ENCODE data around the gene PVALEF. TPM values are rescaled to one million over a fixed set of nuclear protein-coding genes. Genes with fewer than 3 reads are reported as not detected.
"Not testable (repeated sequence)": the region's sequence is repeated elsewhere in the genome, so short reads cannot be mapped to it uniquely, and the experiment has no call there.

PVALEF gene
- total RNA-seq, 5 donors from 2014 or later (not counting 1 experiment from before 2014, with no cell fraction given): not detected

DNA sequence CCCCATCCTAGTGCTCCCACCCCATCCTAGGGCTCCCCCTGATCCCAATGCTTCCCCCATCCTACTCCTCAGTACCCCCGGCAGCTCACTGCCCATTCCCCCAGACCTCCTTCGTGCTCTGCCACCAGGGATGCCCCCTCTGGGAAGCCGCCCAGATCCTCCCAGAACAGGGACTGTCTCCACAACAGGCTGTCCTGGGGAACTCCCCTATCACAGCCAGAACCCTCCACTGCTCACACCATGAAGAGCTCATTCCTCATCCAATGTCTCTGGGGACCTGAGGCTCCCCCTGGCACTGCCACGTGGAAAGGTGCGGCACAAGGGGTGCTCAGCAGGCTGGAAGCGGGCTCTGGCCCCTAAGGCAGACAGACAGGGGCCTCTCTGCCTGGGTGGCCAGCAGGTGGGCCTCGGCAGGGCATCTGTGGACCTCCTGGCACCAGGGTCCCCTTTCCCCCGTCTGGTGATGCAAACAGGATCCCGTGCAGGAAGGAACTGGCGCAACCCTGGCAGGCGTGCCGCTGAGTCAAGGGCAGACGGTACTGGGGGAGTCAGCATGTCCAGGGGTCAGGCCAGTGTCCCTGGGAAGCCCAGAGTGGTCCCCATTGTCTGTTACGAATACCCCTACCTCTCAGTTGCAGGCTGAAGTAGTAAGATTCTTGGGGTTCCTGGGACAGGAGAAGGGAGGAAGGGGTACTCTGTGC lies 14.8 kb upstream of the PVALEF start:
- ChIA-PET CTCF (no interaction called here), POLR2A (no interaction called here)
- no peaks in the 10 kb centered on the region for H3K9me3 Mint-ChIP-seq
- H3K36me3 Mint-ChIP-seq: no peaks in the 10 kb centered on the region
- no peaks in the 10 kb centered on the region for H3K4me1 ChIP-seq (ENCODE audit: control insufficient read depth in 1 of 2, extremely low read depth in 1 of 2, insufficient read depth in 2 of 2, low read length in 2 of 2)
- H3K27ac Mint-ChIP-seq: no peak overlapping the region
- peak in 1 of 35 experiments; percentile 20 for DNase-seq
- H3K27me3 Mint-ChIP-seq: peaks cover 0 to 4% of the 10 kb centered on the region in 2 donors
- no peaks in the 10 kb centered on the region for H3K36me3 ChIP-seq (ENCODE audit: control insufficient read depth in 2 of 2, extremely low read depth in 1 of 2, insufficient read depth in 1 of 2, low read length in 1 of 2)
- 54% methylated on average over 8 of the region's 14 CpGs for WGBS (ENCODE audit: insufficient coverage)
- H3K27me3 ChIP-seq (replicated peaks in 1 of 2; ENCODE audit: control insufficient read depth in 2 of 2, extremely low read depth in 1 of 2, insufficient read depth in 2 of 2, low read length in 1 of 2): peaks cover 0 to 20% of the 10 kb centered on the region in 2 experiments
- no peak for ATAC-seq (replicated peaks in 1 of 4)
- H3K4me3 Mint-ChIP-seq: no peak overlapping the region
- H3K9me3 ChIP-seq: no peaks in the 10 kb centered on the region
- H3K4me1 Mint-ChIP-seq: peaks cover 0 to 8% (median 0%) of the 10 kb centered on the region in 3 donors
- H3K27ac ChIP-seq (ENCODE audit: low read length): no peak overlapping the region
- no peak overlapping the region for H3K4me3 ChIP-seq (ENCODE audit: control insufficient read depth in 1 of 2, extremely low read depth in 1 of 2, low read length in 1 of 2)

DNA sequence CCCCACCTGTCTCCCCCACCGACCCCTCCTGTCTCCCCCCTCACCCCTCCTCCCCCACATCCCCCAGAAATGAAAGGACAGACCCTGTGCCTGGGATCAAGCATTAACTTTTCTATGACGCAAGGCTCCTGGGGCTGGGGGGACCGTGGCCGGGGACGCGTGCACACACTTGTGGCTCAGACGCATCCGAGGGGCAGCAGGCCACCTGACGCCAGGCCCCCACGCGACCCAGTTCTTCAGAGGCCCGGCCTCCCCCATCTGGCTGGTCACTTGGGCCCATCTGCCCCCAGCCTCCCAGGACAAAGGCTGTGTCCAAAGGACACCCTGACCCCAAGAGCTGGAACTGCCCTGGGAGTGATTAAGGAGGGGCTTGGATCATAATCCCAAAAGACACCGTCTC lies 14.0 kb upstream of the PVALEF start:
- DNase-seq: no peak
- H3K4me3 Mint-ChIP-seq: no peak overlapping the region
- ATAC-seq (replicated peaks in 1 of 4): no peak
- H3K27ac Mint-ChIP-seq: no peak overlapping the region
- WGBS (ENCODE audit: insufficient coverage): 91% methylated on average over 10 of the region's 13 CpGs
- peaks cover 0 to 4% of the 10 kb centered on the region in 2 donors for H3K27me3 Mint-ChIP-seq
- Histone ChIP-seq H3K36me3 (ENCODE audit: control insufficient read depth in 2 of 2, extremely low read depth in 1 of 2, insufficient read depth in 1 of 2, low read length in 1 of 2) (no peaks in the 10 kb centered on the region), H3K27ac (ENCODE audit: low read length) (no peak overlapping the region), H3K27me3 (replicated peaks in 1 of 2; ENCODE audit: control insufficient read depth in 2 of 2, extremely low read depth in 1 of 2, insufficient read depth in 2 of 2, low read length in 1 of 2) (peaks cover 0 to 20% of the 10 kb centered on the region in 2 experiments), H3K4me1 (ENCODE audit: control insufficient read depth in 1 of 2, extremely low read depth in 1 of 2, insufficient read depth in 2 of 2, low read length in 2 of 2) (no peaks in the 10 kb centered on the region), H3K4me3 (ENCODE audit: control insufficient read depth in 1 of 2, extremely low read depth in 1 of 2, low read length in 1 of 2) (no peak overlapping the region), H3K9me3 (no peaks in the 10 kb centered on the region)
- no peaks in the 10 kb centered on the region for H3K36me3 Mint-ChIP-seq
- no peaks in the 10 kb centered on the region for H3K9me3 Mint-ChIP-seq
- peaks cover 0 to 8% (median 0%) of the 10 kb centered on the region in 3 donors for H3K4me1 Mint-ChIP-seq
- ChIA-PET CTCF (no interaction called here), POLR2A (no interaction called here)

DNA sequence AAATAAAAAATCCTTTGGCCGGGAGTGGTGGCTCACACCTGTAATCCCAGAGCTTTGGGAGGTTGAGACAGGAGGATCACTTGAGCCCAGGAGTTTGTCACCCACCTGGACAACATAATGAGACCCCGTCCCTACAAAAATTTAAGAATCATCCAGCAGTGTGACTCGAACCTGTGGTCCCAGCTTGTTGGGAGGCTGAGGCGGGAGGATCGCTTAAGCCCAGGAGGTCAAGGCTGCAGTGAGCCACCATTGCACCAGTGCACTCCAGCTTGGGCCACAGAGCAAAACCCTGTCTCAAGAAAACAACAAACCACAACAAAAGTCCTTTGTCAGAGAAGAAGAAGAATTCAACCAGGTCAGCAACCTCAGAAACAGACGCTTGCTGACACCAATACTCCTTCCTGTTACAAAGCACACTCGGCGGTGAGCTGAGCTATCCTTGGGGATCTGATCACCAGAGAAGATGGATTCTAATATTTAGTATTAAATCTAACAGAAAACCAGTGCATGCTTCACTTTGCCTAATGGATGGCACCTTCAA lies 12.9 kb upstream of the PVALEF start:
- H3K27ac ChIP-seq (ENCODE audit: low read length): no peak overlapping the region
- no peaks in the 10 kb centered on the region for H3K4me1 ChIP-seq (ENCODE audit: control insufficient read depth in 1 of 2, extremely low read depth in 1 of 2, insufficient read depth in 2 of 2, low read length in 2 of 2)
- DNase-seq (no peak), ATAC-seq (replicated peaks in 1 of 4) (no peak)
- peaks cover 0 to 21% of the 10 kb centered on the region in 2 experiments for H3K27me3 ChIP-seq (replicated peaks in 1 of 2; ENCODE audit: control insufficient read depth in 2 of 2, extremely low read depth in 1 of 2, insufficient read depth in 2 of 2, low read length in 1 of 2)
- Mint-ChIP-seq H3K36me3 (no peaks in the 10 kb centered on the region), H3K4me3 (no peak overlapping the region), H3K27ac (no peak overlapping the region), H3K27me3 (peaks cover 0 to 4% of the 10 kb centered on the region in 2 donors), H3K4me1 (peaks cover 0 to 8% (median 0%) of the 10 kb centered on the region in 3 donors), H3K9me3 (no peaks in the 10 kb centered on the region)
- no peaks in the 10 kb centered on the region for H3K36me3 ChIP-seq (ENCODE audit: control insufficient read depth in 2 of 2, extremely low read depth in 1 of 2, insufficient read depth in 1 of 2, low read length in 1 of 2)
- ChIA-PET POLR2A (no interaction called here), CTCF (no interaction called here)
- WGBS (ENCODE audit: insufficient coverage): no CpG with 5 or more reads among the region's 8 CpGs
- H3K9me3 ChIP-seq: no peaks in the 10 kb centered on the region
- H3K4me3 ChIP-seq (ENCODE audit: control insufficient read depth in 1 of 2, extremely low read depth in 1 of 2, low read length in 1 of 2): no peak overlapping the region

DNA sequence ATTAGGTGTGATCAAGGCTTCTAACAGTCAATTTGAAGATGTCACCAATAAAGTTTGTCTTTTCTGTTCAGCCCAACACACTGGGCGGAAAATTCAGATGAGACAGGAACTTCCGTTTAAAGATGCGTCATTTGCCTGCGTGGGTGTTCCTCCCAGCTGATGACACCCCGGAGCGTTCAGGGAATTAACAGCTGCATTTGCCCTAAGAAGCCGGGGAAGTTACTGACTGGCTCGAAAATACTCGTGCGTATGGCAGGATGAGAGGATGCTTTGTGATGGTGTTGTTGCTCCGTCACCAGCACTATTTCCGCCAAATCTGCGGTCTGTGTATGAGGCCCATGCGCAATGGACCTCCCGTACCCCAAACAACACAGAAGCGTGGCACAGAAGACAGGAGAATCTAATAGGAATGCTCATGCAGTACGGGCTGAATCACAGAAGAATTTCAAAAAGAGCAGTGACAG lies 11.9 kb upstream of the PVALEF start:
- H3K4me3 Mint-ChIP-seq: no peak overlapping the region
- no peaks in the 10 kb centered on the region for H3K36me3 Mint-ChIP-seq
- Histone ChIP-seq H3K9me3 (no peaks in the 10 kb centered on the region), H3K27ac (ENCODE audit: low read length) (peak overlapping the region; percentile 12), H3K36me3 (ENCODE audit: control insufficient read depth in 2 of 2, extremely low read depth in 1 of 2, insufficient read depth in 1 of 2, low read length in 1 of 2) (no peaks in the 10 kb centered on the region), H3K4me1 (ENCODE audit: control insufficient read depth in 1 of 2, extremely low read depth in 1 of 2, insufficient read depth in 2 of 2, low read length in 2 of 2) (no peaks in the 10 kb centered on the region), H3K27me3 (replicated peaks in 1 of 2; ENCODE audit: control insufficient read depth in 2 of 2, extremely low read depth in 1 of 2, insufficient read depth in 2 of 2, low read length in 1 of 2) (peaks cover 0 to 27% of the 10 kb centered on the region in 2 experiments), H3K4me3 (ENCODE audit: control insufficient read depth in 1 of 2, extremely low read depth in 1 of 2, low read length in 1 of 2) (no peak overlapping the region)
- H3K9me3 Mint-ChIP-seq: no peaks in the 10 kb centered on the region
- DNase-seq (peak in 2 of 35 experiments; percentile 4 to 32), ATAC-seq (replicated peaks in 1 of 4) (peak in 1 of 4 experiments; percentile 23)
- peaks cover 0 to 4% of the 10 kb centered on the region in 2 donors for H3K27me3 Mint-ChIP-seq
- ChIA-PET CTCF (no interaction called here), POLR2A (no interaction called here)
- peak overlapping the region in 1 of 2 donors; percentile 73 for H3K27ac Mint-ChIP-seq
- WGBS (ENCODE audit: insufficient coverage): 71% methylated on average over 7 of the region's 17 CpGs
- peaks cover 0 to 8% (median 0%) of the 10 kb centered on the region in 3 donors for H3K4me1 Mint-ChIP-seq

DNA sequence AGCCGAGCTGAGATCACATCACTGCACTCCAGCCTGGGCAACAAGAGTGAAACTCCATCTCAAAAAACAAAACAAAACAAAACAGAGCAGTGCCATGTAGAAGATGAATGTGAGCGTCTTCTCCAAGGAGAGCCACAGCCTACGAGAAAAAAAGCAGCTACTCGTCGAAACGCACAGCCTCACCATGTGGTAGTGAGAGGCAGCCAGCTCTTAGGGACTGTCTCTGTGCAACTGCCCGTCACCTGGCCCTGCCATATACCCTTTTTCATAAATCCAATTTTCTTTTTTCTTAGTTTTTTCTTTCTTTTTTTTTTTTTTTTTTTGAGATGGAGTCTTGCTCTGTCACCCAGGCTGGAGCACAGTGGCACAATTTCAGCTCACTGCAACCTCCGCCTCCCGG lies 11.3 kb upstream of the PVALEF start:
- peaks cover 0 to 22% of the 10 kb centered on the region in 2 experiments for H3K27me3 ChIP-seq (replicated peaks in 1 of 2; ENCODE audit: control insufficient read depth in 2 of 2, extremely low read depth in 1 of 2, insufficient read depth in 2 of 2, low read length in 1 of 2)
- H3K4me3 Mint-ChIP-seq; H3K27ac Mint-ChIP-seq; H3K4me1 ChIP-seq (ENCODE audit: control insufficient read depth in 1 of 2, extremely low read depth in 1 of 2, insufficient read depth in 2 of 2, low read length in 2 of 2); CTCF ChIA-PET; H3K9me3 ChIP-seq; H3K4me1 Mint-ChIP-seq; H3K9me3 Mint-ChIP-seq; POLR2A ChIA-PET; H3K36me3 ChIP-seq (ENCODE audit: control insufficient read depth in 2 of 2, extremely low read depth in 1 of 2, insufficient read depth in 1 of 2, low read length in 1 of 2); H3K27me3 Mint-ChIP-seq; H3K4me3 ChIP-seq (ENCODE audit: control insufficient read depth in 1 of 2, extremely low read depth in 1 of 2, low read length in 1 of 2); ATAC-seq (replicated peaks in 1 of 4); H3K27ac ChIP-seq (ENCODE audit: low read length); DNase-seq; H3K36me3 Mint-ChIP-seq: not testable (repeated sequence)
- no CpG with 5 or more reads among the region's 9 CpGs for WGBS (ENCODE audit: insufficient coverage)

DNA sequence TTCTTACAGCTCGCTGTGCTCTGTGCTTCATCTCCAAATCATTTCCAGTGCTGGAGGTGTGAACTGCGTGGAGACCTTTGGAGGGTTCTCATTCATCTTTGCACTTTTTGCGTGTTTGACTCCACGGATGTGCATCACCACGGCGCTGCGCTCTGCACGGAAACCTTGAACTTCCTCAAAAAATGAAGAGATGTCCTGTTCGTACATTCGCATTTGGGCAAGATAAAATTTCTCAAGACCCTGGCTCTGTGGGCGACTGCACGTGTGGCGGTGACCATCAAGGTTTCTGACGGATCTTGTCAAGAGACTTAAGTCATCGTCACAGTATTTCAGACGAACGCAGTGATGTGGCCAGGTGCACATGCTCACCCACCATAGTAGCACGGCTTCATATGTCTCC lies 10.3 kb upstream of the PVALEF start:
- no peaks in the 10 kb centered on the region for H3K36me3 ChIP-seq (ENCODE audit: control insufficient read depth in 2 of 2, extremely low read depth in 1 of 2, insufficient read depth in 1 of 2, low read length in 1 of 2)
- no peak overlapping the region for H3K4me3 ChIP-seq (ENCODE audit: control insufficient read depth in 1 of 2, extremely low read depth in 1 of 2, low read length in 1 of 2)
- 96% methylated on average over 13 of the region's 18 CpGs for WGBS (ENCODE audit: insufficient coverage)
- Mint-ChIP-seq H3K4me3 (no peak overlapping the region), H3K4me1 (peaks cover 0 to 9% (median 0%) of the 10 kb centered on the region in 3 donors), H3K9me3 (no peaks in the 10 kb centered on the region), H3K27ac (no peak overlapping the region), H3K36me3 (no peaks in the 10 kb centered on the region), H3K27me3 (peaks cover 2 to 3% of the 10 kb centered on the region in 2 donors)
- DNase-seq (no peak), ATAC-seq (replicated peaks in 1 of 4) (no peak)
- CTCF ChIA-PET: no interaction called here
- H3K27me3 ChIP-seq (replicated peaks in 1 of 2; ENCODE audit: control insufficient read depth in 2 of 2, extremely low read depth in 1 of 2, insufficient read depth in 2 of 2, low read length in 1 of 2): peaks cover 0 to 19% of the 10 kb centered on the region in 2 experiments
- no peaks in the 10 kb centered on the region for H3K9me3 ChIP-seq
- H3K27ac ChIP-seq (ENCODE audit: low read length): no peak overlapping the region
- POLR2A ChIA-PET: no interaction called here
- H3K4me1 ChIP-seq (ENCODE audit: control insufficient read depth in 1 of 2, extremely low read depth in 1 of 2, insufficient read depth in 2 of 2, low read length in 2 of 2): peaks cover 0 to 2% of the 10 kb centered on the region in 2 experiments

All from T-cell (primary cell).